Ovary (tissue), 3 donors: ENCODE measurements around the gene DNTTIP2.

ENCODE experiments used
- CTCF ChIP-seq, 3 donors: fragments of 450-650 bp in 2 of 3; fragments of 200-600 bp in 1 of 3; IDR thresholded peaks; one replicate each; pipeline versions ENCODE4 v1.5.1 to v1.8.0; 2016 to 2022; ENCODE audit warnings: antibody characterized with exemption in 3 of 3, mild to moderate bottlenecking in 1 of 3
- POLR2A ChIP-seq: fragments of 450-650 bp; IDR thresholded peaks from one replicate; pipeline ENCODE4 v1.6.1; 2017; ENCODE audit warnings: antibody characterized with exemption, mild to moderate bottlenecking, moderate library complexity
- donor health status: DM: no; HTN: no; CAD: no.

DNA sequence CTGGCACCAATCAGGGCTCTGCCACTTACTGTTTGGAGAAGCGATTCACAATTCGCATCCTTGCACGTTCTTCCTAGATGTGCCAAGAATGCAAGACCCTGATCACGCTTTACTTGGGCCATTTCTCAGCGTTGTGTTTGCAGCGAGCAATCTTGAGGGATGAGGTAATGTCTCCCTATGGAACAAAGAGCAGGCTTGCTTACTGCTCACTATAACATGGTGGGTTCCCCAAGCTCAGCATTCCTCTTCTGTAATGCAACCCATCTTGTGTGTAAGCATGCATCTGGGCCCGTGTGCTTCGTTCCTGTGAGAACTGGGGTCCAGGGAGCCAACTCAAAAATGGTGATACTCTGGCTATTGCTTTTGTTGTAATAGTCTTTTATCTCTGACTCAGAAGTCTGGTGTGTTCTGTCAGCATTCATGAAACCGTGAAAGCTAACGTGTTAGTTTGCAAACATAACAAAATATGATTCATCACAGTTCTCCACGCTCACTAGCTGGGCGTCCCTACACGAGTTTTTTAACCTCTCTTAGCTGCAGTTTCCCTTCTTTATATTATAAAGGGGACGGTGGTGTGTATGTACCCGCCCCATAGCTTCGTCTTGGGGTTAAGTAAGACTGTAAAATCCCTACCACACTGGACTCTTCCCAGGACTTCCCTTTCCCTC lies 33.3 kb downstream of the DNTTIP2 start:
- TF ChIP-seq CTCF (IDR thresholded peaks at IDR 0.05) (no peak), POLR2A (no peak)
